IMR-90 (cell line): ENCODE data around the gene ARHGAP45. TPM values are rescaled to one million over a fixed set of nuclear protein-coding genes. Genes with fewer than 3 reads are reported as not detected.
A peak's percentile ranks its signal among the peaks of the same experiment; 100 is the strongest.

Experiments
- ATAC-seq: fragments of 200-7000 bp; cut with Tn5 transposase; 2 replicates; pipeline ENCODE4 v1.9.1; 2020; ENCODE audit warnings: low read depth, mild to moderate bottlenecking, moderate library complexity
- BruUV-seq: library from RNA; stranded (reverse); fragments of 400-500 nt; replicated peaks from 2 replicates; lab custom pipeline; 2021; lab: Mats Ljungman, UMichigan
- CTCF ChIA-PET: fragments of 300-600 bp; formaldehyde crosslinking; extraction: SDS; loops from one replicate; lab custom pipeline; 2021; ENCODE audit warnings: antibody characterized with exemption; lab: Yijun Ruan, JAX
- POLR2A ChIA-PET: fragments of 300-600 bp; sonication (Branson Sonifier 250); formaldehyde crosslinking; loops from one replicate; lab custom pipeline; 2022; ENCODE audit warnings: antibody characterized with exemption; ENCODE audit not compliant: unreplicated experiment; lab: Charles Lee
- DNase-seq: peaks from one replicate; pipeline ENCODE4 v3.0.0; 2013
- H2AFZ ChIP-seq: replicated peaks from 2 replicates; pipeline ENCODE3; 2013; ENCODE audit warnings: low read length, mild to moderate bottlenecking; ENCODE audit not compliant: poor library complexity
- H2AK5ac ChIP-seq: 2 replicates; pipeline ENCODE4 v1.6.1; 2013; ENCODE audit warnings: low read depth, low read length, inconsistent platforms
- H2AK9ac ChIP-seq: replicated peaks from 2 replicates; pipeline ENCODE3; 2013; ENCODE audit warnings: mild to moderate bottlenecking, low read depth, low read length, moderate library complexity; ENCODE audit not compliant: poor library complexity
- H2BK120ac ChIP-seq: 2 replicates; pipeline ENCODE4 v1.6.1; 2013; ENCODE audit warnings: low read depth, low read length, inconsistent platforms
- H2BK15ac ChIP-seq: 3 replicates; pipeline ENCODE4 v1.6.1; 2013; ENCODE audit warnings: low read depth, low read length, inconsistent platforms
- H2BK20ac ChIP-seq: 2 replicates; pipeline ENCODE4 v1.6.1; 2013; ENCODE audit warnings: low read depth, mild to moderate bottlenecking, inconsistent platforms, low read length, moderate library complexity
- H2BK5ac ChIP-seq: 2 replicates; pipeline ENCODE4 v1.6.1; 2013; ENCODE audit warnings: mild to moderate bottlenecking, low read depth, low read length, inconsistent platforms; ENCODE audit not compliant: poor library complexity, severe bottlenecking
- H3K14ac ChIP-seq: replicated peaks from 2 replicates; pipeline ENCODE4 v1.6.1; 2013; ENCODE audit warnings: low read depth, low read length, inconsistent platforms
- H3K18ac ChIP-seq: 2 replicates; pipeline ENCODE4 v1.6.1; 2013; ENCODE audit warnings: low read depth, low read length, control low read depth
- H3K23ac ChIP-seq: 2 replicates; pipeline ENCODE4 v1.6.1; 2013; ENCODE audit warnings: low read depth, low read length, inconsistent platforms
- H3K27ac ChIP-seq: 2 replicates; pipeline ENCODE4 v1.5.1; 2013; ENCODE audit warnings: mild to moderate bottlenecking, control low read depth, low read length; ENCODE audit not compliant: insufficient read depth
- H3K27me3 ChIP-seq: 2 replicates; pipeline ENCODE4 v1.6.1; 2013; ENCODE audit warnings: low read length; ENCODE audit not compliant: control insufficient read depth, insufficient read depth
- H3K36me3 ChIP-seq: 2 replicates; pipeline ENCODE4 v1.6.1; 2013; ENCODE audit warnings: low read length, mixed read lengths; ENCODE audit not compliant: control insufficient read depth, insufficient read depth
- H3K4ac ChIP-seq: 2 replicates; pipeline ENCODE4 v1.6.1; 2013; ENCODE audit warnings: low read depth, low read length, inconsistent platforms
- H3K4me1 ChIP-seq: 2 replicates; pipeline ENCODE4 v1.6.1; 2013; ENCODE audit warnings: low read length, mixed read lengths; ENCODE audit not compliant: control insufficient read depth, insufficient read depth
- H3K4me2 ChIP-seq: 2 replicates; pipeline ENCODE4 v1.6.1; 2013; ENCODE audit warnings: low read depth, mild to moderate bottlenecking, control low read depth, low read length, moderate library complexity
- H3K4me3 ChIP-seq: 2 replicates; pipeline ENCODE4 v1.5.1; 2013; ENCODE audit warnings: low read depth, mild to moderate bottlenecking, control low read depth, low read length, moderate library complexity; ENCODE audit not compliant: insufficient read depth
- H3K56ac ChIP-seq: 2 replicates; pipeline ENCODE4 v1.6.1; 2013; ENCODE audit warnings: low read length, inconsistent platforms; ENCODE audit not compliant: insufficient read depth; ENCODE audit errors: extremely low read depth
- H3K79me1 ChIP-seq, 2 experiments: 2 replicates each; pipeline ENCODE4 v1.6.1; 2013; ENCODE audit warnings: low read length in 2 of 2, inconsistent platforms in 1 of 2, low read depth in 1 of 2
- H3K9ac ChIP-seq: 2 replicates; pipeline ENCODE4 v1.6.1; 2013; ENCODE audit warnings: low read depth, low read length, control low read depth
- H3K9me1 ChIP-seq: 2 replicates; pipeline ENCODE4 v1.6.1; 2013; ENCODE audit warnings: low read length, inconsistent platforms; ENCODE audit not compliant: insufficient read depth
- H3K9me3 ChIP-seq: 2 replicates; pipeline ENCODE4 v1.6.1; 2013; ENCODE audit warnings: low read length; ENCODE audit not compliant: control insufficient read depth, insufficient read depth
- H4K20me1 ChIP-seq: 2 replicates; pipeline ENCODE4 v1.6.1; 2013; ENCODE audit warnings: low read length, inconsistent platforms; ENCODE audit not compliant: insufficient read depth
- H4K5ac ChIP-seq: 2 replicates; pipeline ENCODE4 v1.6.1; 2013; ENCODE audit warnings: mild to moderate bottlenecking, low read depth, low read length, control low read depth
- H4K8ac ChIP-seq, 2 experiments: 2 replicates each; pipeline ENCODE4 v1.6.1; 2013; ENCODE audit warnings: low read depth in 2 of 2, low read length in 2 of 2, control low read depth in 1 of 2, inconsistent platforms in 1 of 2
- H4K91ac ChIP-seq: 2 replicates; pipeline ENCODE4 v1.6.1; 2013; ENCODE audit warnings: low read depth, low read length, inconsistent platforms; ENCODE audit not compliant: insufficient read depth
- BHLHE40 ChIP-seq: fragments of 150-350 bp; IDR thresholded peaks from 2 replicates; pipeline ENCODE4 v1.6.1; 2016; ENCODE audit warnings: mild to moderate bottlenecking, low read depth, low read length
- CEBPB ChIP-seq: IDR thresholded peaks from 2 replicates; pipeline ENCODE4 v1.6.1; 2012; ENCODE audit warnings: low read depth, low read length, improper control_type of control experiment
- ELK1 ChIP-seq: fragments of 150-350 bp; IDR thresholded peaks from 2 replicates; pipeline ENCODE4 v1.6.1; 2016; ENCODE audit warnings: low read depth, mild to moderate bottlenecking, low read length, moderate library complexity, borderline replicate concordance
- MAFK ChIP-seq: IDR thresholded peaks from 2 replicates; pipeline ENCODE4 v1.6.1; 2012; ENCODE audit warnings: low read depth, low read length, improper control_type of control experiment
- MAZ ChIP-seq: IDR thresholded peaks from 2 replicates; pipeline ENCODE4 v1.6.1; 2012; ENCODE audit warnings: low read depth, mild to moderate bottlenecking, low read length, improper control_type of control experiment, moderate library complexity, borderline replicate concordance
- MXI1 ChIP-seq: IDR thresholded peaks from 2 replicates; pipeline ENCODE4 v1.6.1; 2012; ENCODE audit warnings: low read depth, mild to moderate bottlenecking, low read length, moderate library complexity, borderline replicate concordance
- NFE2L2 ChIP-seq: fragments of 150-350 bp; IDR thresholded peaks from 2 replicates; pipeline ENCODE4 v1.6.1; 2016; ENCODE audit warnings: low read depth, mild to moderate bottlenecking, low read length
- RAD21 ChIP-seq: IDR thresholded peaks from 2 replicates; pipeline ENCODE4 v1.6.1; 2012; ENCODE audit warnings: low read length, improper control_type of control experiment
- USF2 ChIP-seq: fragments of 150-350 bp; IDR thresholded peaks from 2 replicates; pipeline ENCODE4 v1.6.1; 2017; ENCODE audit warnings: mild to moderate bottlenecking, antibody characterized with exemption, low read length, low read depth
- WGBS, 2 experiments: methylation state at CpG; one replicate each; pipeline versions ENCODE4 v1.1.5 to v1.1.7; 2013; ENCODE audit warnings: missing lambda C conversion rate in 2 of 2; ENCODE audit not compliant: insufficient read length in 1 of 2; ENCODE audit errors: extremely low coverage in 2 of 2; 5-methylcytosine and 5-hydroxymethylcytosine counted together
- dilution Hi-C: fragments of 300-500 bp; cut with HindIII; formaldehyde crosslinking; loops from one replicate; pipeline ENCODE4 v1.14.3; 2018; ENCODE audit warnings: low sequenced_read_pairs; ENCODE audit not compliant: unreplicated experiment
- in situ Hi-C: fragments of 300-500 bp; cut with MboI; formaldehyde crosslinking; loops from 3 replicates; pipeline ENCODE4 v1.14.3; 2019; ENCODE audit warnings: low sequenced_read_pairs, inconsistent platforms, mixed read lengths
- intact Hi-C: fragments of 100-400 bp; cut with micrococcal nuclease; formaldehyde crosslinking; loops from 2 replicates; pipeline ENCODE4 v1.10.0; 2022
- polyA plus RNA-seq, 3 experiments: library from polyadenylated mRNA; depleted of rRNA; stranded (reverse); fragments of >200 nt; gene quantifications; 2 replicates each; pipeline ENCODE4 v1.2.3, GENCODE V29; 2012; ENCODE audit warnings: low replicate concordance in 1 of 3
- total RNA-seq: library from RNA; depleted of rRNA; stranded (reverse); fragments of >200 nt; gene quantifications from 2 replicates; pipeline ENCODE4 v1.2.3, GENCODE V29; 2012

ARHGAP45 gene
- total and polyA plus RNA-seq, 2 of the 4 experiments (the other 2 are of a cell fraction) = 1.3 to 1.7 TPM

- Histone ChIP-seq H2BK15ac (peak overlapping the region; percentile 10; the same call in 1 of the 3 replicates), H4K91ac (peak overlapping the region; percentile 71), H2BK5ac (peak overlapping the region; percentile 92), H3K9me1 (peaks cover 8% of the 10 kb centered on the region), H3K27ac (peak overlapping the region; percentile 95), H3K27me3 (no peaks in the 10 kb centered on the region), H3K79me1 (peaks cover 21 to 74% of the 10 kb centered on the region in 2 experiments; a peak in 3 of 4 replicates), H2AK9ac (peak overlapping the region; percentile 99), H3K4me1 (peaks cover 24% of the 10 kb centered on the region), H3K4me3 (peak overlapping the region; percentile 61; the same call in 1 of the 2 replicates), H3K23ac (peak overlapping the region; percentile 20; the same call in 1 of the 2 replicates), H3K4ac (peak overlapping the region; percentile 84), H2BK120ac (peak overlapping the region; percentile 73), H2AK5ac (peak overlapping the region; percentile 54), H3K18ac (peak overlapping the region; percentile 17; the same call in 1 of the 2 replicates), H3K56ac (0 out of 2 replicates have a peak overlapping the region, but pooled peaks have one; percentile 9), H4K20me1 (peaks cover 37% of the 10 kb centered on the region), H3K4me2 (peak overlapping the region; percentile 76), H3K14ac (peak overlapping the region; percentile 87), H3K9ac (peak overlapping the region; percentile 25), H4K5ac (peak overlapping the region; percentile 43), H2BK20ac (peak overlapping the region; percentile 31; the same call in 1 of the 2 replicates), H4K8ac (peak overlapping the region; percentile 74; a peak in 3 of 4 replicates), H3K36me3 (peaks cover 26% of the 10 kb centered on the region; the same call in 1 of the 2 replicates), H3K9me3 (no peaks in the 10 kb centered on the region), H2AFZ (peak overlapping the region; percentile 85)
- 67% methylated on average over 22 of the region's 48 CpGs; no CpG with 5 or more reads in 1 of the 2 experiments for WGBS, 2 experiments
- ChIA-PET CTCF (interaction anchor here (0.8 kb wide), 1 partner anchor 20 kb away, joined by 3 read pairs; no protein-coding TSS in a partner anchor), POLR2A (no interaction called here)
- intact Hi-C loops (loop anchor here (5.0 kb wide), 1 partner anchor 40 kb away; the partner anchor contains the start of gene SBNO2), dilution Hi-C loops (no loop called here), in situ Hi-C loops (no loop called here)
- BruUV-seq = no TSS peak
- no peak for DNase-seq
- ATAC-seq = no peak
- TF ChIP-seq CEBPB (no peak), MAFK (no peak), RAD21 (no peak), USF2 (no peak), MXI1 (no peak), BHLHE40 (no peak), MAZ (no peak), NFE2L2 (no peak), ELK1 (no peak)
Measured at GRCh38 chr19:1132552-1133383, 65.8 kb downstream of the ARHGAP45 start.
